Calu3 (cell line): ENCODE data around the gene ADSS1. TPM values are rescaled to one million over a fixed set of nuclear protein-coding genes. Genes with fewer than 3 reads are reported as not detected.
"Not testable (repeated sequence)": the region's sequence is repeated elsewhere in the genome, so short reads cannot be mapped to it uniquely, and the experiment has no call there.

ENCODE experiments used
- BruUV-seq: library from RNA; stranded (reverse); fragments of 400-500 nt; replicated peaks from 2 replicates; lab custom pipeline; 2021; lab: Mats Ljungman, UMichigan
- CTCF ChIA-PET: fragments of 300-600 bp; sonication (Branson Sonifier 250); formaldehyde crosslinking; loops from one replicate; lab custom pipeline; 2022; ENCODE audit warnings: antibody characterized with exemption; lab: Charles Lee
- DNase-seq: peaks from one replicate; pipeline ENCODE4 v3.0.0; 2022
- H3K27ac Mint-ChIP-seq: one replicate; pipeline ENCODE4 v1.8.0; 2022; ENCODE audit warnings: mixed read lengths; ENCODE audit not compliant: unreplicated experiment
- H3K27me3 Mint-ChIP-seq: one replicate; pipeline ENCODE4 v1.8.0; 2022; ENCODE audit warnings: mixed read lengths; ENCODE audit not compliant: unreplicated experiment
- H3K36me3 Mint-ChIP-seq: one replicate; pipeline ENCODE4 v1.8.0; 2022; ENCODE audit warnings: mild to moderate bottlenecking, moderate library complexity, mixed read lengths; ENCODE audit not compliant: insufficient read depth, unreplicated experiment
- H3K4me1 Mint-ChIP-seq: one replicate; pipeline ENCODE4 v1.8.0; 2022; ENCODE audit warnings: mild to moderate bottlenecking, low read depth, mixed read lengths; ENCODE audit not compliant: unreplicated experiment
- H3K4me3 Mint-ChIP-seq: one replicate; pipeline ENCODE4 v1.8.0; 2022; ENCODE audit warnings: mild to moderate bottlenecking, low read depth, moderate library complexity, mixed read lengths; ENCODE audit not compliant: unreplicated experiment
- H3K9me3 Mint-ChIP-seq: one replicate; pipeline ENCODE4 v1.8.0; 2022; ENCODE audit warnings: low read depth, mixed read lengths; ENCODE audit not compliant: unreplicated experiment
- intact Hi-C: fragments of 100-400 bp; cut with micrococcal nuclease; formaldehyde crosslinking; loops from one replicate; pipeline ENCODE4 v1.10.0; 2022; ENCODE audit not compliant: unreplicated experiment
- total RNA-seq: library from RNA; stranded (reverse); gene quantifications from 2 replicates; pipeline ENCODE4 v1.2.3, GENCODE V29; 2022
- TF ChIP-seq, protein P1 (sequence below): fragments of 200-600 bp; IDR thresholded peaks from one replicate; pipeline ENCODE4 v1.8.0; 2022; ENCODE audit warnings: antibody characterized with exemption; ENCODE audit not compliant: unreplicated experiment

ADSS1 gene
- total RNA-seq, 1 experiment from 2014 or later: 8.6 TPM

DNA sequence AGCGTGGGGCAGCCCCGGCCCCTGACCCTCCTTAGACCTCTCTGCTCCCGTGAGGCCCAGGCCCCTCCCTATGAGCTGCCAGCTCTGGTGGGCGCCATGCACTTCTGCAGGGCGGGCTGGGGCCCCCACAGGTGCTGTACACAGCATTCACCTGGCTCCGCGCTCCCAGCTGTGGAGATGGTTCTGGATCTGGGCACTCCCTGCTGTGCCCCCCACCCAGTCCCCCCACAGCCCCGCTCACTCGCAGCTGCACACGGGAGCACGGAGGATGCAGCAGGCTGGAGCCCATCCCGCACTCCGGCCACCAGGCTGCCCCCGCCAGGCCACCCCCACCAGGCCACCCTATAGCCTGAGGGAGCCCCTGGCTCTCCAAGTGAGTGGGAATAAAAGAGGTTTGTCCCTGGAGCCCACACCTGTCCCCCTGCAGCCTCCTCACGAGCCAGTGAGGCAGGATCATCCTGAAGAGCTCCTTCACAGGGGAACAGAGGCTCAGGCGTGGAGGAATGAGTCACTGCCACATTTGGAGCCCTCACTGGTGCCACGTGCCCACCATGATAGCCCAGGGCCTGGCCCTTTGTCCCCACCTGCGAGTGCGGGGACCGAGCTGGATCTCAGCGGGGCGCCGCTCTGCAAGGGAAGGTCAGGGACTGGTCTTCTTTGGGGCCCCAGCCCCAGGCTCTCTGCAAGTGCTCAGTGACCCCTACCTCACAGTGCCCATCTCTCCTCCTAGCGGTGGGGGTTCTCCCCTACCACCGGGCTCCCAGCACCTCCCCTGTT, 1.9 kb downstream of the ADSS1 start:
- Mint-ChIP-seq H3K9me3 (no peaks in the 10 kb centered on the region), H3K27me3 (peaks cover 33% of the 10 kb centered on the region), H3K27ac (peak overlapping the region; percentile 83), H3K4me1 (peaks cover 12% of the 10 kb centered on the region), H3K36me3 (peaks cover 50% of the 10 kb centered on the region), H3K4me3 (peak overlapping the region; percentile 54)
- TF ChIP-seq, protein P1, sequence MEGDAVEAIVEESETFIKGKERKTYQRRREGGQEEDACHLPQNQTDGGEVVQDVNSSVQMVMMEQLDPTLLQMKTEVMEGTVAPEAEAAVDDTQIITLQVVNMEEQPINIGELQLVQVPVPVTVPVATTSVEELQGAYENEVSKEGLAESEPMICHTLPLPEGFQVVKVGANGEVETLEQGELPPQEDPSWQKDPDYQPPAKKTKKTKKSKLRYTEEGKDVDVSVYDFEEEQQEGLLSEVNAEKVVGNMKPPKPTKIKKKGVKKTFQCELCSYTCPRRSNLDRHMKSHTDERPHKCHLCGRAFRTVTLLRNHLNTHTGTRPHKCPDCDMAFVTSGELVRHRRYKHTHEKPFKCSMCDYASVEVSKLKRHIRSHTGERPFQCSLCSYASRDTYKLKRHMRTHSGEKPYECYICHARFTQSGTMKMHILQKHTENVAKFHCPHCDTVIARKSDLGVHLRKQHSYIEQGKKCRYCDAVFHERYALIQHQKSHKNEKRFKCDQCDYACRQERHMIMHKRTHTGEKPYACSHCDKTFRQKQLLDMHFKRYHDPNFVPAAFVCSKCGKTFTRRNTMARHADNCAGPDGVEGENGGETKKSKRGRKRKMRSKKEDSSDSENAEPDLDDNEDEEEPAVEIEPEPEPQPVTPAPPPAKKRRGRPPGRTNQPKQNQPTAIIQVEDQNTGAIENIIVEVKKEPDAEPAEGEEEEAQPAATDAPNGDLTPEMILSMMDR: peak; percentile 16
- intact Hi-C loops: no loop called here
- no peak for DNase-seq
- no TSS peak for BruUV-seq
- CTCF ChIA-PET: interaction anchor here (0.5 to 1.7 kb wide), 3 partner anchors 27 to 241 kb away, joined by 3 to 6 read pairs (median 5); partner anchors contain the start of gene SIVA1

DNA sequence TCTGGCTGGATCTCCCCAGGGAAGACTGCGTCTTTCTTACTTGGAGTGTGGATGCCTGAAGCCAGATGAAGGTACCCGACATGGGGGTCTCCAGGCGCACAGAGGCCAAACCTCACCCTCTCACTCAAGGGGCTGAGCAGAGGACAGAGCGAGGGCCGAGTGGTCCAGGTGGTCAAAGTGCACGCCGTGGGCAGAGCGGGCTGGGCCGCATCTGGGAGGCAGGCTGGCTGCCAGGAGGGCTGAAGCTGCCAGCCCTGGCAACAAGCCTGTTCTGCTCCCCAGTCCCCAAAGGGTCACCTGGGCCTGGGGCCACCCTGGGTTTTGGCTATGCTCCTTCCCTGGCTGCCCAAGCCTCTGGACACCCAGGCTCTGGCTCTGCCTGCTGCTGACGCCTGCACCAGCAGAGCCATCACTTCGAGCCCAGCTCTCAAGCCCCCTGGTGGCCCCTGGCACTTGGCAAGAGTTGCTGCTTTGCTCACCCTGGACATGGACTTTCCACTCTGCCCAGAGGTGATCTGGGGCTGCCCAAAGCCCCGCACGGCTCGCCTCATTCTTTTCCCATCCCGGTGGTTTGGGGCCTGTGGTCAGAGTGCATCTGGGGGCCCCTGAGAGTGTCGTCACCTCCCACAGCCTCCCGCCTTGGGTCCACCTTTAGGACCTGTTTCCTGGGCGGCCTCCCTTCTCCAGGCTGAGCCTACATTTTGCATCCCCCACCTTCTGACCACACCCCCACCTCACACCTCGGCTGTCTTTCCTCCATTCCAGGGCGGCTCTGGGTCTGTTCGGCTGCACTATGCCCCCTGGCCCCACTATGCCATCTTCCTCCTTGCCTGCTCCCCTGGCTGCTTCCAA, 2.8 kb downstream of the ADSS1 start:
- Mint-ChIP-seq H3K36me3 (peaks cover 47% of the 10 kb centered on the region), H3K9me3 (no peaks in the 10 kb centered on the region), H3K4me1 (peaks cover 12% of the 10 kb centered on the region), H3K27me3 (peaks cover 33% of the 10 kb centered on the region), H3K27ac (peak overlapping the region; percentile 65), H3K4me3 (no peak overlapping the region)
- CTCF ChIA-PET: no interaction called here
- BruUV-seq: no TSS peak
- DNase-seq: peak; percentile 45
- intact Hi-C loops: no loop called here
- TF ChIP-seq, protein P1: peak; percentile 30

DNA sequence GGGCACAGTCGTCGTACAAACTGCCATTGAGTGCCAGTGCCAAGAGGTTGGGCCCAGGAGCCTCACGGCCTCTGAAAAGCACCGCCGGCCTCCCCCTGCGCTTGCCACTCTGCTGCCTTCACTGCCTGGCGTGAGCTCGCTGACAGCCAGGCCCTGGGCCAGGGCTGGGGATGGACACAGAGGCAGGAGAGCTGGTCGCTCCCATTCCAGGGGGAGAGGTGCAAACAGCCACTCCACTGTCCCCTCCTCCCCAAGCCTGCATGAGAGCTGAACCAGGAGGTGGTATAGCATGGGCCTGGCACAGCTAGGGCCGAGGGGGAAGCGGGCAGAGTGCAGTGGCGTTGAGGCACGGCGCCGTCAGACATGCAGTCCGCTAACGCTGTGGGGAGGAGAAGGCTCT, 4.6 kb downstream of the ADSS1 start:
- H3K36me3 Mint-ChIP-seq: peaks cover 43% of the 10 kb centered on the region
- no peak overlapping the region for H3K4me3 Mint-ChIP-seq
- H3K27ac Mint-ChIP-seq: peak overlapping the region; percentile 92
- peaks cover 33% of the 10 kb centered on the region for H3K27me3 Mint-ChIP-seq
- peaks cover 12% of the 10 kb centered on the region for H3K4me1 Mint-ChIP-seq
- DNase-seq: no peak
- no peaks in the 10 kb centered on the region for H3K9me3 Mint-ChIP-seq
- BruUV-seq: no TSS peak
- TF ChIP-seq, protein P1: no peak
- CTCF ChIA-PET: interaction anchor here (0.5 kb wide), 1 partner anchor 1794 kb away, joined by 4 read pairs; no protein-coding TSS in a partner anchor
- intact Hi-C loops: no loop called here

DNA sequence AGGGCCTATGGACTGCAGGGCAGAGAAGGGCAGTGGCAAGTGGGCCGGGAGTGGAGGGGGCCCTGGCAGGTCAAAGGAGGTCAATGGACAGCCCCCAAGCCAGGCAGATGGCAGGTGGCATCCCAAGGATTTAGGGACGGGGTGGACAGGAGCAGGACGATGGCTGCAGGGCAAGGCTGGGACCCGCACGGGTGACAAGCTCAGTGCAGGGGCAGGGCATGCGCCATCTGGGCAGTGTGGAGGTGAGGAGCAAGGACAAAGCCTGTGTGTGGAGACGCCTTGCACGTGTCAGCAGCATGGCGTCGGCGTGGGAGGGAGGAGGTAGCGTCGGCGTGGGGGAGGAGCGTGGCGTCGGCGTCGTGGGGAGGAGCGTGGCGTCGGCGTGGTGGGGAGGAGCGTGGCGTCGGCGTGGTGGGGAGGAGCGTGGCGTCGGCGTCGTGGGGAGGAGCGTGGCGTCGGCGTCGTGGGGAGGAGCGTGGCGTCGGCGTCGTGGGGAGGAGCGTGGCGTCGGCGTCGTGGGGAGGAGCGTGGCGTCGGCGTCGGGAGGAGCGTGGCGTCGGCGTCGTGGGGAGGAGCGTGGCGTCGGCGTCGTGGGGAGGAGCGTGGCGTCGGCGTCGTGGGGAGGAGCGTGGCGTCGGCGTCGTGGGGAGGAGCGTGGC, 5.3 kb downstream of the ADSS1 start:
- peaks cover 33% of the 10 kb centered on the region for H3K27me3 Mint-ChIP-seq
- CTCF ChIA-PET, H3K4me3 Mint-ChIP-seq, intact Hi-C loops, DNase-seq, H3K9me3 Mint-ChIP-seq, BruUV-seq: not testable (repeated sequence)
- peaks cover 12% of the 10 kb centered on the region for H3K4me1 Mint-ChIP-seq
- H3K36me3 Mint-ChIP-seq: peaks cover 42% of the 10 kb centered on the region
- peak overlapping the region; percentile 92 for H3K27ac Mint-ChIP-seq
